Ishikawa (cell line): ENCODE results near the gene PLA2G15.

Experiments
- CEBPB ChIP-seq: IDR thresholded peaks from 2 replicates; pipeline ENCODE4 v1.6.1; 2012
- EP300 ChIP-seq: IDR thresholded peaks from 2 replicates; pipeline ENCODE4 v1.6.1; 2012; ENCODE audit warnings: borderline replicate concordance
- MAX ChIP-seq: IDR thresholded peaks from 2 replicates; pipeline ENCODE4 v1.6.1; 2012
- USF1 ChIP-seq: IDR thresholded peaks from 2 replicates; pipeline ENCODE4 v1.6.1; 2012
- ZBTB7A ChIP-seq: IDR thresholded peaks from 2 replicates; pipeline ENCODE4 v1.6.1; 2012; ENCODE audit warnings: low read depth

- TF ChIP-seq CEBPB (no peak), ZBTB7A (no peak), MAX (no peak), USF1 (no peak), EP300 (no peak)
Measured at GRCh38 chr16:68247400-68247799, 2.2 kb downstream of the PLA2G15 start.
